Stimulated activated CD4-positive, alpha-beta T cell treated with anti-CD3 and anti-CD28 coated beads, Interleukin-1b, Interleukin-23, amount 100 ng/mL, for 48 hours (primary cell): ENCODE measurements around the gene ACAP1.
"Not testable (repeated sequence)": the region's sequence is repeated elsewhere in the genome, so short reads cannot be mapped to it uniquely, and the experiment has no call there.

ENCODE experiments used
- DNase-seq: peaks from one replicate; pipeline ENCODE4 v3.0.0-alpha.2; 2020

The ACAP1 gene

GRCh38 chr17:7329997-7330637, 6.2 kb upstream of the ACAP1 start:
- peak; percentile 84 for DNase-seq

GRCh38 chr17:7330638-7331015, 5.7 kb upstream of the ACAP1 start:
- DNase-seq = no peak

- DNase-seq = no peak
These were observed 4.2 kb upstream of the ACAP1 start for GRCh38 chr17:7332111-7332510.

- peak; percentile 58 for DNase-seq
These were observed 3.7 kb upstream of the ACAP1 start for GRCh38 chr17:7332600-7333069.

- DNase-seq = no peak
These were observed 1.3 kb upstream of the ACAP1 start for GRCh38 chr17:7334938-7335538.

- not testable (repeated sequence) for DNase-seq
These were observed 564 bp upstream of the ACAP1 start for GRCh38 chr17:7335765-7336164.

- not testable (repeated sequence) for DNase-seq
These were observed 1.3 kb downstream of the ACAP1 start for GRCh38 chr17:7337600-7337999.

GRCh38 chr17:7340179-7340578, 3.9 kb downstream of the ACAP1 start:
- DNase-seq = no peak

GRCh38 chr17:7341842-7342241, 5.5 kb downstream of the ACAP1 start:
- no peak for DNase-seq

- DNase-seq = no peak
These were observed 6.9 kb downstream of the ACAP1 start for GRCh38 chr17:7343250-7343649.

- no peak for DNase-seq
These were observed 10.7 kb downstream of the ACAP1 start for GRCh38 chr17:7346761-7347614.

- DNase-seq = no peak
These were observed 11.5 kb downstream of the ACAP1 start for GRCh38 chr17:7347630-7348477.

- DNase-seq = no peak
These were observed 12.3 kb downstream of the ACAP1 start for GRCh38 chr17:7348478-7349242.

GRCh38 chr17:7351665-7352502, 15.6 kb downstream of the ACAP1 start, which contains the start of gene KCTD11:
KCTD11 (plus strand) TSS chr17:7352162.
- peak; percentile 74 for DNase-seq

- no peak for DNase-seq
These were observed 16.2 kb downstream of the ACAP1 start for GRCh38 chr17:7352503-7352889.

GRCh38 chr17:7352910-7353635, 16.7 kb downstream of the ACAP1 start:
- DNase-seq = no peak

- peak; percentile 66 for DNase-seq
These were observed 18.0 kb downstream of the ACAP1 start for GRCh38 chr17:7354262-7354843.

GRCh38 chr17:7355053-7355452, 18.7 kb downstream of the ACAP1 start, which contains the start of gene TMEM95:
TMEM95 (plus strand) TSS chr17:7355156; CDS start chr17:7355205, 49 bp downstream.
- DNase-seq = no peak

- no peak for DNase-seq
These were observed 19.2 kb downstream of the ACAP1 start for GRCh38 chr17:7355573-7355972.

- DNase-seq = peak; percentile 88
These were observed 19.8 kb downstream of the ACAP1 start for GRCh38 chr17:7356072-7356549.
